Glutamatergic neuron (in vitro differentiated cells): ENCODE results near the gene PRDX5. TPM values are rescaled to one million over a fixed set of nuclear protein-coding genes. Genes with fewer than 3 reads are reported as not detected.
"Not testable (repeated sequence)": the region's sequence is repeated elsewhere in the genome, so short reads cannot be mapped to it uniquely, and the experiment has no call there.

ENCODE experiments used
- DNase-seq: peaks from one replicate; pipeline ENCODE4 v3.0.0; 2022
- H3K27ac Mint-ChIP-seq: one replicate; pipeline ENCODE4 v1.8.0; 2020; ENCODE audit warnings: mild to moderate bottlenecking, mixed read lengths, inconsistent platforms; ENCODE audit not compliant: unreplicated experiment
- H3K27me3 Mint-ChIP-seq: one replicate; pipeline ENCODE4 v1.8.0; 2020; ENCODE audit warnings: mild to moderate bottlenecking, moderate library complexity, mixed read lengths, inconsistent platforms; ENCODE audit not compliant: unreplicated experiment
- H3K36me3 Mint-ChIP-seq: one replicate; pipeline ENCODE4 v1.8.0; 2020; ENCODE audit warnings: mild to moderate bottlenecking, mixed read lengths, inconsistent platforms; ENCODE audit not compliant: unreplicated experiment
- H3K4me1 Mint-ChIP-seq: one replicate; pipeline ENCODE4 v1.8.0; 2020; ENCODE audit warnings: mild to moderate bottlenecking, low read depth, mixed read lengths, inconsistent platforms; ENCODE audit not compliant: unreplicated experiment
- H3K4me3 Mint-ChIP-seq: one replicate; pipeline ENCODE4 v1.8.0; 2020; ENCODE audit warnings: mild to moderate bottlenecking, mixed read lengths, inconsistent platforms; ENCODE audit not compliant: unreplicated experiment
- H3K9me3 Mint-ChIP-seq: one replicate; pipeline ENCODE4 v1.8.0; 2020; ENCODE audit warnings: mild to moderate bottlenecking, moderate library complexity, mixed read lengths, inconsistent platforms; ENCODE audit not compliant: unreplicated experiment
- total RNA-seq: library from RNA; stranded (reverse); fragmentation: NEBNext Ultra II Directional; extraction: Animal tissue kit (Norgen Biotek cat#: 25700); gene quantifications from one replicate; pipeline ENCODE4 v1.2.1, GENCODE V29; 2021; ENCODE audit not compliant: unreplicated experiment
- TF ChIP-seq, protein P1 (sequence below): fragments of 200-600 bp; sonication (generic); IDR thresholded peaks from one replicate; pipeline ENCODE4 v1.5.0; 2021; ENCODE audit not compliant: partially characterized antibody, unreplicated experiment

The PRDX5 gene
- total RNA-seq, 1 donor from 2014 or later: 418 TPM

DNA sequence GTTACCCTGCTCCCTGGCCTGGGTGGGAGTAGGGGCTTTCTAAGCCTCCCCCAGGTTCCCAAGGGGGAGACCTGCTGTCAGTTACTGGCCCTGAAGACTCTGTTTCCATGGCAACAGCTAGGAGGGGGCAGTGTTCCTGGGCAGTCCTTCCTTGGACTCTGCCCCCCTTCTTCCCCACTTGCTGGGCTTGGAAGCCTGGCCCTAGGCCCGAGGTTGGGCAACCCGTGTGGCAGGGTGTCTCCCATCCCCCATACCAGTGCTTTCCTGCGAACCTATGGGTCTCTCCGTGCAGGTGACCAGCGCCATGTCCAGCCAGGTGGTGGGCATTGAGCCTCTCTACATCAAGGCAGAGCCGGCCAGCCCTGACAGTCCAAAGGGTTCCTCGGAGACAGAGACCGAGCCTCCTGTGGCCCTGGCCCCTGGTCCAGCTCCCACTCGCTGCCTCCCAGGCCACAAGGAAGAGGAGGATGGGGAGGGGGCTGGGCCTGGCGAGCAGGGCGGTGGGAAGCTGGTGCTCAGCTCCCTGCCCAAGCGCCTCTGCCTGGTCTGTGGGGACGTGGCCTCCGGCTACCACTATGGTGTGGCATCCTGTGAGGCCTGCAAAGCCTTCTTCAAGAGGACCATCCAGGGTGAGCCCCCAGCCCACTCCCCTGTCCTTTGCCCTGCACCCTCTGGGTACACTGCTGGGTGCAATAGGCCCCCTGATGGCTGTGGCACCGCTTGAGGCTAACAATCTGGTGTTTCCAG, 10.9 kb upstream of the PRDX5 start:
- peaks cover 1% of the 10 kb centered on the region for H3K9me3 Mint-ChIP-seq

DNA sequence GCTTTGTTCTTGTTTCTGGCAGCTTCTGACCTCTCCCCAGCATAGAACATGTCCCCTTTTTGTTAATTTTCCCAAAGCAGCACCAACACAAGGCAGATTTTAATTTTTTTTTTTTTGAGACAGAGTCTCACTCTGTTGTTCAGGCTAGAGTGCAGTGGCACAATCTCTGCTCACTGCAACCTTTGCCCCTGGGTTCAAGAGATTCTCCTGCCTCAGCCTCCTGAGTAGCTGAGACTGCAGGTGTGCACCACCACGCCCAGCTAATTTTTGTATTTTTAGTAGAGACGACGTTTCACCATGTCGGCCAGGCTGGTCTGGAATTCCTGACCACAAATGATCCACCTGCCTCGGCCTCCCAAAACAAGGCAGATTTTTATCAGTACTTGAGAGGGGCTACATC, 10.1 kb upstream of the PRDX5 start:
- H3K36me3 Mint-ChIP-seq, H3K9me3 Mint-ChIP-seq, DNase-seq, H3K4me1 Mint-ChIP-seq, H3K27me3 Mint-ChIP-seq: not testable (repeated sequence)
- Mint-ChIP-seq H3K27ac (peak overlapping the region; percentile 22), H3K4me3 (peak overlapping the region; percentile 44)

More for the DNA sequence above, 10.9 kb upstream of the PRDX5 start:
- peaks cover 4% of the 10 kb centered on the region for H3K4me1 Mint-ChIP-seq
- no peak for DNase-seq
- peaks cover 4% of the 10 kb centered on the region for H3K27me3 Mint-ChIP-seq
- peak overlapping the region; percentile 91 for H3K4me3 Mint-ChIP-seq
- peak overlapping the region; percentile 22 for H3K27ac Mint-ChIP-seq
- H3K36me3 Mint-ChIP-seq: no peaks in the 10 kb centered on the region
- TF ChIP-seq, protein P1, sequence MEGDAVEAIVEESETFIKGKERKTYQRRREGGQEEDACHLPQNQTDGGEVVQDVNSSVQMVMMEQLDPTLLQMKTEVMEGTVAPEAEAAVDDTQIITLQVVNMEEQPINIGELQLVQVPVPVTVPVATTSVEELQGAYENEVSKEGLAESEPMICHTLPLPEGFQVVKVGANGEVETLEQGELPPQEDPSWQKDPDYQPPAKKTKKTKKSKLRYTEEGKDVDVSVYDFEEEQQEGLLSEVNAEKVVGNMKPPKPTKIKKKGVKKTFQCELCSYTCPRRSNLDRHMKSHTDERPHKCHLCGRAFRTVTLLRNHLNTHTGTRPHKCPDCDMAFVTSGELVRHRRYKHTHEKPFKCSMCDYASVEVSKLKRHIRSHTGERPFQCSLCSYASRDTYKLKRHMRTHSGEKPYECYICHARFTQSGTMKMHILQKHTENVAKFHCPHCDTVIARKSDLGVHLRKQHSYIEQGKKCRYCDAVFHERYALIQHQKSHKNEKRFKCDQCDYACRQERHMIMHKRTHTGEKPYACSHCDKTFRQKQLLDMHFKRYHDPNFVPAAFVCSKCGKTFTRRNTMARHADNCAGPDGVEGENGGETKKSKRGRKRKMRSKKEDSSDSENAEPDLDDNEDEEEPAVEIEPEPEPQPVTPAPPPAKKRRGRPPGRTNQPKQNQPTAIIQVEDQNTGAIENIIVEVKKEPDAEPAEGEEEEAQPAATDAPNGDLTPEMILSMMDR: no peak

DNA sequence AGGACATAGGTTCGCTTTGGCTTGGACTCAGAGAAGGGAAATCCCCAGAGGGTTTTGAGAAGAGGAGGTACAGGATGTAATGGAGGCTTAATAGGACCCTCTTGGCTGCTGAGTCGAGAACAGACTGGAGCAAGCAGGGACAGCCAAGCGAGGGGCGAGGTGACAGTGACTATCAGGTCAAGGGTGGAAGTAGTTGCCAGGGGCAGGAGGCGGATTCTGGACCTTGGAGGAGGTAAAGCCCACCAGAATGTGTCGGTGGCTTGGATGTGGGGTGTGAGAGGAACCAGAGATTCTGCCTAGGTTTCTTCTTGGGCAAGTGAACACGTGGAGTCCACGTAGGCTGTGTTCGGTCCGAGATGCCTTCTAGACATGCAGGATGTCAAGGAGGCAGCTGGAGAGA, 5.0 kb upstream of the PRDX5 start:
- H3K27me3 Mint-ChIP-seq: peaks cover 12% of the 10 kb centered on the region
- H3K27ac Mint-ChIP-seq: peak overlapping the region; percentile 54
- peak overlapping the region; percentile 44 for H3K4me3 Mint-ChIP-seq
- H3K4me1 Mint-ChIP-seq: peaks cover 18% of the 10 kb centered on the region
- H3K9me3 Mint-ChIP-seq: peaks cover 5% of the 10 kb centered on the region
- no peak for DNase-seq
- TF ChIP-seq, protein P1: no peak
- H3K36me3 Mint-ChIP-seq: no peaks in the 10 kb centered on the region

DNA sequence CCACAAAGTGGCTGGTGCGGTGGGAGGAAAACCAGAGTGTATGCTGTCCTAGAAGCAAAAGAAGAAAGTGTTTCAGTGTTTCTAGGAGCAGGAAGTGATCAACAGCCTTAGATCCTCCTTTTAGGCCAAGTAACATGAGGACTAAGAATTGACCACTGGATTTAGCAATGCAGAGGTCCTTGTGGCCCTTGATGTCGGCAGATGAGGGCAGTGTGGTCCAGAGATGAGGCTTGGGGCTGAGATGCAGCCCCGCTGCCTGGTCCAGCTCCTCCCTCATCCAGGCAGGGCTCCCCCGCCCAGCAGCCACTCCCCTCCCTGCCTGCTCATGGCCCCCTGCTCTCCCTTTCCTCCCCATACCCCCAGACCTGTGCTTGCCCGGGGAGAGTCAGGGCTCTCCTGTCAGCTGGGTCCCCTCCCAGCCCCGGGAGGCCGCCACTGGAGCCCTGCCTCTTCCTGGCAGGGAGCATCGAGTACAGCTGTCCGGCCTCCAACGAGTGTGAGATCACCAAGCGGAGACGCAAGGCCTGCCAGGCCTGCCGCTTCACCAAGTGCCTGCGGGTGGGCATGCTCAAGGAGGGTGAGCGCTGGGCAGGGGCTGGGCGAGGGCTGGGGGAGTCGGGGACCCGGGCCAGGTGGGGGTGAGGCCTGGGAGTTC, 4.3 kb upstream of the PRDX5 start:
- peak overlapping the region; percentile 44 for H3K4me3 Mint-ChIP-seq
- DNase-seq: no peak
- H3K4me1 Mint-ChIP-seq: peaks cover 18% of the 10 kb centered on the region
- H3K27ac Mint-ChIP-seq: peak overlapping the region; percentile 54
- no peaks in the 10 kb centered on the region for H3K36me3 Mint-ChIP-seq
- H3K27me3 Mint-ChIP-seq: peaks cover 12% of the 10 kb centered on the region
- H3K9me3 Mint-ChIP-seq: peaks cover 5% of the 10 kb centered on the region
- TF ChIP-seq, protein P1: no peak

DNA sequence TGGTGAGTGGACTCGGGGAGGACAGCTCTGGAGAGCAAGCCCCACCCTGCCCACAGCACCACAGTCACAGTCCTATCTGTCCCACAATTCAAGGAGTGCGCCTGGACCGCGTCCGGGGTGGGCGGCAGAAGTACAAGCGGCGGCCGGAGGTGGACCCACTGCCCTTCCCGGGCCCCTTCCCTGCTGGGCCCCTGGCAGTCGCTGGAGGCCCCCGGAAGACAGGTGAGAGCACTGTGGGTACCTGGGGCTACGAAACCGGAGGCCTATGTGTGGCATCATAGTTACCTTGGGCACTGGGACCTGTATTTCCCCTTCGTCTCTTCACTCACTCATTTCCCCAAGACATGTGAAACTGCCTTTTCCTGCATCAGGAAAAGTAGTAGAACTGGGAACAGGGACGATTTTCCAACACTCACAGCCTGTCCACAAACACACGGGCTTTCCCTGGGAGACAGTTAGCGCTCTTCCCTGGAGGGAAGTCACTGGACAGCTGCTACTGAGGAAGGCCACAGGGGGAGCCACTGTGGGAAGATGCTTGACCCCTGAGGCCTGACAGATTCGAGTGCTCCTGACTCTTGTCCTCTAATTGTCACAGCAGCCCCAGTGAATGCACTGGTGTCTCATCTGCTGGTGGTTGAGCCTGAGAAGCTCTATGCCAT, 3.6 kb upstream of the PRDX5 start:
- peaks cover 9% of the 10 kb centered on the region for H3K9me3 Mint-ChIP-seq
- H3K36me3 Mint-ChIP-seq: no peaks in the 10 kb centered on the region
- TF ChIP-seq, protein P1: peak; percentile 28
- no peak overlapping the region for H3K4me3 Mint-ChIP-seq
- DNase-seq: no peak
- H3K4me1 Mint-ChIP-seq: peaks cover 21% of the 10 kb centered on the region
- H3K27ac Mint-ChIP-seq: peak overlapping the region; percentile 76
- peaks cover 16% of the 10 kb centered on the region for H3K27me3 Mint-ChIP-seq
